Endothelial cell of umbilical vein (primary cell): ENCODE data around the gene CCIN. TPM values are rescaled to one million over a fixed set of nuclear protein-coding genes. Genes with fewer than 3 reads are reported as not detected.

ENCODE experiments used
- BruUV-seq: library from RNA; stranded (reverse); fragments of 400-500 nt; replicated peaks from 2 replicates; lab custom pipeline; 2021; lab: Mats Ljungman, UMichigan
- CTCF ChIA-PET: fragments of 300-600, 350-600 bp; sonication (Branson Sonifier 250); formaldehyde crosslinking; loops from one replicate; lab custom pipeline; 2021; ENCODE audit warnings: antibody characterized with exemption, inconsistent platforms; lab: Charles Lee
- POLR2A ChIA-PET: fragments of 300-600, 350-600 bp; sonication (Branson Sonifier 250); formaldehyde crosslinking; loops from one replicate; lab custom pipeline; 2021; ENCODE audit warnings: antibody characterized with exemption, inconsistent platforms; lab: Charles Lee
- DNase-seq: peaks from one replicate; pipeline ENCODE4 v3.0.0-alpha.2; 2011; ENCODE audit warnings: low read depth, low spot score
- FAIRE-seq: peaks from 2 replicates; lab custom pipeline; 2011; peaks lifted over from hg19 to GRCh38; lab: Jason Lieb, UNC
- H2AFZ ChIP-seq: 2 replicates; pipeline ENCODE4 v1.6.0; 2012; ENCODE audit warnings: low read depth, low read length, control low read depth, inconsistent platforms
- H3K27ac ChIP-seq: 2 replicates; pipeline ENCODE4 v1.5.1; 2011; ENCODE audit warnings: low read depth, mild to moderate bottlenecking, control low read depth, low read length, moderate library complexity; ENCODE audit not compliant: insufficient read depth
- H3K27me3 ChIP-seq, 2 experiments: 2 replicates each; pipeline versions ENCODE4 v1.6.0 to v1.6.1; 2011; ENCODE audit warnings: low read length in 2 of 2, mixed read lengths in 1 of 2; ENCODE audit not compliant: control insufficient read depth in 2 of 2, insufficient read depth in 2 of 2
- H3K36me3 ChIP-seq, 2 experiments: 2 replicates in 1 of 2; 3 replicates in 1 of 2; pipeline ENCODE4 v1.5.1; 2011; ENCODE audit warnings: low read length in 2 of 2, mild to moderate bottlenecking in 1 of 2, moderate library complexity in 1 of 2; ENCODE audit not compliant: control insufficient read depth in 2 of 2, insufficient read depth in 2 of 2; ENCODE audit errors: extremely low read depth in 1 of 2
- H3K4me1 ChIP-seq: 3 replicates; pipeline ENCODE4 v1.5.1; 2011; ENCODE audit warnings: mild to moderate bottlenecking, low read length; ENCODE audit not compliant: control insufficient read depth, insufficient read depth; ENCODE audit errors: extremely low read depth
- H3K4me2 ChIP-seq: 2 replicates; pipeline ENCODE4 v1.6.1; 2011; ENCODE audit warnings: low read length, control low read depth, mixed read lengths; ENCODE audit not compliant: insufficient read depth
- H3K4me3 ChIP-seq, 3 experiments: fragments of 200-600 bp in 1 of 3; sonication (generic), shearing (Covaris generic) in 1 of 3; replicated peaks in 1 of 3; 2 replicates each; pipeline ENCODE4 v1.5.1; 2011 to 2016; ENCODE audit warnings: control low read depth in 3 of 3, low read length in 3 of 3, mild to moderate bottlenecking in 2 of 3, inconsistent platforms in 1 of 3, low read depth in 1 of 3, moderate library complexity in 1 of 3; ENCODE audit not compliant: insufficient read depth in 1 of 3
- H3K79me2 ChIP-seq: 2 replicates; pipeline ENCODE4 v1.6.0; 2012; ENCODE audit warnings: low read length, inconsistent platforms; ENCODE audit not compliant: control insufficient read depth, insufficient read depth
- H3K9ac ChIP-seq: replicated peaks from 2 replicates; pipeline ENCODE3; 2011; ENCODE audit warnings: low read length, control low read depth; ENCODE audit not compliant: insufficient read depth; ENCODE audit errors: extremely low read depth
- H3K9me1 ChIP-seq: replicated peaks from 3 replicates; pipeline ENCODE4 v1.6.0; 2011; ENCODE audit warnings: mild to moderate bottlenecking, low read length; ENCODE audit not compliant: control insufficient read depth, insufficient read depth; ENCODE audit errors: extremely low read depth
- H3K9me3 ChIP-seq: replicated peaks from 2 replicates; pipeline ENCODE4 v1.5.1; 2012; ENCODE audit warnings: low read length, inconsistent platforms; ENCODE audit not compliant: control insufficient read depth, insufficient read depth
- H4K20me1 ChIP-seq: replicated peaks from 2 replicates; pipeline ENCODE3; 2011; ENCODE audit warnings: mild to moderate bottlenecking, low read length; ENCODE audit not compliant: control insufficient read depth, insufficient read depth; ENCODE audit errors: extremely low read depth
- EZH2 ChIP-seq: IDR thresholded peaks from 2 replicates; pipeline ENCODE4 v1.6.1; 2012; ENCODE audit warnings: borderline replicate concordance, low read depth, mild to moderate bottlenecking, moderate library complexity, low read length, inconsistent platforms; ENCODE audit not compliant: severe bottlenecking
- FOS ChIP-seq: IDR thresholded peaks from 2 replicates; pipeline ENCODE4 v1.6.1; 2011; ENCODE audit warnings: mild to moderate bottlenecking, low read length, moderate library complexity, borderline replicate concordance; ENCODE audit not compliant: insufficient read depth
- GATA2 ChIP-seq: IDR thresholded peaks from 2 replicates; pipeline ENCODE4 v1.7.0; 2011; ENCODE audit warnings: low read depth, mild to moderate bottlenecking, moderate library complexity, mixed read lengths, low read length; ENCODE audit not compliant: insufficient read length, insufficient read depth
- JUN ChIP-seq: IDR thresholded peaks from 2 replicates; pipeline ENCODE4 v1.6.1; 2011; ENCODE audit warnings: borderline replicate concordance, low read depth; ENCODE audit not compliant: insufficient read length, insufficient read depth
- MYC ChIP-seq: IDR thresholded peaks from one replicate; pipeline ENCODE4 v1.6.1; 2011; ENCODE audit warnings: mild to moderate bottlenecking, low read depth, low read length
- POLR2A ChIP-seq: IDR thresholded peaks from 2 replicates; pipeline ENCODE4 v1.6.1; 2012; ENCODE audit warnings: low read depth, mild to moderate bottlenecking, control low read depth, low read length
- POLR2AphosphoS5 ChIP-seq: IDR thresholded peaks from 2 replicates; pipeline ENCODE4 v1.6.1; 2012; ENCODE audit warnings: low read depth, mild to moderate bottlenecking, control low read depth, low read length, moderate library complexity; ENCODE audit not compliant: insufficient read depth
- dilution Hi-C: fragments of 300-500 bp; cut with MboI; formaldehyde crosslinking; loops from one replicate; pipeline ENCODE4 v1.15.0; 2019; ENCODE audit warnings: low sequenced_read_pairs; ENCODE audit not compliant: extremely low pct_ligation_motif_present
- intact Hi-C: fragments of 100-400 bp; cut with micrococcal nuclease; formaldehyde crosslinking; loops from one replicate; pipeline ENCODE4 v1.10.0; 2022
- polyA plus RNA-seq, 4 experiments: library from polyadenylated mRNA; depleted of rRNA in 3 of 4; stranded (reverse) in 3 of 4; unstranded in 1 of 4; fragments of >200 nt; gene quantifications; 2 replicates each; pipeline versions ENCODE4 v1.2.1 to v1.2.3, GENCODE V29; 2011 to 2012; ENCODE audit warnings: missing spikeins in 1 of 4
- total RNA-seq: library from RNA; stranded (reverse); gene quantifications from 2 replicates; pipeline ENCODE4 v1.2.3, GENCODE V29; 2021
- TF ChIP-seq, protein P1 (sequence below): IDR thresholded peaks from 2 replicates; pipeline ENCODE4 v1.6.1; 2011; ENCODE audit not compliant: insufficient read depth, insufficient read length
- TF ChIP-seq, protein P2 (sequence below), 2 donors: IDR thresholded peaks; 1 replicate in 1 of 2; 2 replicates in 1 of 2; pipeline ENCODE4 v1.5.1; 2011; ENCODE audit warnings: low read length in 2 of 2, mild to moderate bottlenecking in 2 of 2, moderate library complexity in 2 of 2, control low read depth in 1 of 2, inconsistent platforms in 1 of 2, low read depth in 1 of 2; ENCODE audit not compliant: insufficient read depth in 1 of 2; ENCODE audit errors: extremely low read depth in 1 of 2

The CCIN gene
- total and polyA plus RNA-seq, 2 donors (not counting 3 experiments of a cell fraction or from before 2014, with no cell fraction given) = 0.22 to 1.2 TPM

DNA sequence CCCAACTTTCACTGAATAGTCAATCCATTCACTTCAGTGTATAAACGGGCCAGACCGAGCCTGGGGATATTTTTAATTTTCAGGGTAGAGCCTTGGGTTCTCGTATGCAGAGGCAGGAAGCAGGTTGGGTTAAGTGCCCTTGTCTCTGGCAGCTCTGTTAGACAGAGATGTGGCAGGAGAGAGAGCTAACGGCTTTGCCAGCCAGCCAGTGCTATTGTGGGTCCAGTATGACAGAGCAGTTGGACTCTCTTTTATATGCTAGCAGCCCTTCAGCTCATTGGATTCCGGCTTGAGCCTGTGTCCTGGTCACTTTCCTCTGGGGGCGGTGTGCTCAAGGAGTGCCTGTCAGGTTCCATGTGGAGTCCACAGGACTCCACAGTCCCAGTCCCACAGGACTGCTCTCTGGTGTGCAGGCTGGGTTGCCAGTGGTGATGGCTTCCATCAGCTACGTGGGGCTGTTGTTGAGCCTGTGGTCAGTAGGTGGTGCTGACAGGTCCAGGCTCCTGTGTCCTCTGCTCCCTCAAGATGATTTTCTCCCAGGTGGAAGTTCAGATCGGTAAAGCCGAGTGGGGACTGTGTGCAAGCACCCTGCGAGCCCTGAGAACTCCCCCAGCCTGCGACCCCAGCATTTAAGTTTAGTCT, 35.8 kb downstream of the CCIN start:
- CTCF ChIA-PET = interaction anchor here (0.6 to 2.0 kb wide), 8 partner anchors 11 to 250 kb away, joined by 3 to 13 read pairs (median 4); partner anchors contain the start of gene CLTA

GRCh38 chr9:36207016-36207415, 37.8 kb downstream of the CCIN start:
- no peaks in the 10 kb centered on the region for H3K9me1 ChIP-seq
- peaks cover 47 to 70% of the 10 kb centered on the region in 2 experiments for H3K36me3 ChIP-seq
- no peak overlapping the region for H3K4me3 ChIP-seq
- ChIA-PET CTCF (interaction anchor here (1.0 to 2.5 kb wide), 4 partner anchors 13 to 199 kb away, joined by 4 to 13 read pairs (median 8); partner anchors contain the start of gene CLTA), POLR2A (interaction anchor here (0.6 to 1.3 kb wide), 2 partner anchors 17 to 344 kb away, joined by 3 to 5 read pairs; partner anchors contain the start of gene CLTA)
- peak overlapping the region; percentile 87 for H3K27ac ChIP-seq
- peak overlapping the region; percentile 27 for H3K4me2 ChIP-seq
- H4K20me1 ChIP-seq = no peaks in the 10 kb centered on the region
- DNase-seq = peak; percentile 41
- H3K9ac ChIP-seq = no peak overlapping the region
- H3K79me2 ChIP-seq = peaks cover 51% of the 10 kb centered on the region
- BruUV-seq = no TSS peak
- no peaks in the 10 kb centered on the region for H3K9me3 ChIP-seq
- FAIRE-seq = peak; percentile 81
- no peak overlapping the region for H2AFZ ChIP-seq
- no peaks in the 10 kb centered on the region for H3K27me3 ChIP-seq
- dilution Hi-C loops (no loop called here), intact Hi-C loops (no loop called here)
- TF ChIP-seq EZH2 (no peak), MYC (no peak), POLR2A (no peak), POLR2AphosphoS5 (no peak), JUN (no peak), FOS (no peak), GATA2 (no peak)
- TF ChIP-seq, protein P1, sequence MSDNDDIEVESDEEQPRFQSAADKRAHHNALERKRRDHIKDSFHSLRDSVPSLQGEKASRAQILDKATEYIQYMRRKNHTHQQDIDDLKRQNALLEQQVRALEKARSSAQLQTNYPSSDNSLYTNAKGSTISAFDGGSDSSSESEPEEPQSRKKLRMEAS = no peak
- TF ChIP-seq, protein P2, sequence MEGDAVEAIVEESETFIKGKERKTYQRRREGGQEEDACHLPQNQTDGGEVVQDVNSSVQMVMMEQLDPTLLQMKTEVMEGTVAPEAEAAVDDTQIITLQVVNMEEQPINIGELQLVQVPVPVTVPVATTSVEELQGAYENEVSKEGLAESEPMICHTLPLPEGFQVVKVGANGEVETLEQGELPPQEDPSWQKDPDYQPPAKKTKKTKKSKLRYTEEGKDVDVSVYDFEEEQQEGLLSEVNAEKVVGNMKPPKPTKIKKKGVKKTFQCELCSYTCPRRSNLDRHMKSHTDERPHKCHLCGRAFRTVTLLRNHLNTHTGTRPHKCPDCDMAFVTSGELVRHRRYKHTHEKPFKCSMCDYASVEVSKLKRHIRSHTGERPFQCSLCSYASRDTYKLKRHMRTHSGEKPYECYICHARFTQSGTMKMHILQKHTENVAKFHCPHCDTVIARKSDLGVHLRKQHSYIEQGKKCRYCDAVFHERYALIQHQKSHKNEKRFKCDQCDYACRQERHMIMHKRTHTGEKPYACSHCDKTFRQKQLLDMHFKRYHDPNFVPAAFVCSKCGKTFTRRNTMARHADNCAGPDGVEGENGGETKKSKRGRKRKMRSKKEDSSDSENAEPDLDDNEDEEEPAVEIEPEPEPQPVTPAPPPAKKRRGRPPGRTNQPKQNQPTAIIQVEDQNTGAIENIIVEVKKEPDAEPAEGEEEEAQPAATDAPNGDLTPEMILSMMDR (IDR thresholded peaks at IDR 0.05; ENCODE audit: extremely low read depth in 1 of 2, insufficient read depth in 1 of 2, low read depth in 1 of 2, low read length in 2 of 2) = no peak
- peaks cover 31% of the 10 kb centered on the region for H3K4me1 ChIP-seq

More for the DNA sequence above, 35.8 kb downstream of the CCIN start:
- Histone ChIP-seq H3K27ac (no peak overlapping the region), H3K79me2 (peaks cover 44% of the 10 kb centered on the region), H4K20me1 (no peaks in the 10 kb centered on the region), H3K9me3 (no peaks in the 10 kb centered on the region), H3K4me1 (peaks cover 31% of the 10 kb centered on the region), H3K4me2 (no peak overlapping the region), H3K27me3 (no peaks in the 10 kb centered on the region), H3K36me3 (peaks cover 47 to 69% of the 10 kb centered on the region in 2 experiments), H3K4me3 (no peak overlapping the region), H3K9me1 (no peaks in the 10 kb centered on the region), H2AFZ (no peak overlapping the region), H3K9ac (no peak overlapping the region)
- POLR2A ChIA-PET = interaction anchor here (1.1 kb wide), 1 partner anchor 15 kb away, joined by 4 read pairs; the partner anchor contains the start of gene CLTA
- FAIRE-seq (no peak), DNase-seq (peak; percentile 15)
- dilution Hi-C loops (no loop called here), intact Hi-C loops (no loop called here)
- no TSS peak for BruUV-seq
- TF ChIP-seq POLR2AphosphoS5 (peak; percentile 16), GATA2 (no peak)
